H9 (cell line): Measurements from ENCODE around the gene SH3BP2. TPM values are rescaled to one million over a fixed set of nuclear protein-coding genes. Genes with fewer than 3 reads are reported as not detected.

ENCODE experiments used
- DNase-seq: peaks from one replicate; pipeline ENCODE4 v3.0.0-alpha.2; 2017
- H2AFZ ChIP-seq: one replicate; pipeline ENCODE4 v1.6.1; 2013; ENCODE audit warnings: mild to moderate bottlenecking, low read length, control low read depth, moderate library complexity
- H2AK5ac ChIP-seq: 2 replicates; pipeline ENCODE4 v1.6.1; 2013; ENCODE audit warnings: low read length, control low read depth, mixed read lengths; ENCODE audit not compliant: insufficient read length
- H2BK120ac ChIP-seq: one replicate; pipeline ENCODE4 v1.6.1; 2013; ENCODE audit warnings: low read depth, mild to moderate bottlenecking, low read length, control low read depth, inconsistent platforms; ENCODE audit not compliant: poor library complexity, severe bottlenecking
- H2BK12ac ChIP-seq: 2 replicates; pipeline ENCODE4 v1.6.1; 2013; ENCODE audit warnings: low read length, control low read depth, mixed read lengths, low read depth; ENCODE audit not compliant: insufficient read length
- H2BK15ac ChIP-seq: 2 replicates; pipeline ENCODE4 v1.6.1; 2013; ENCODE audit warnings: low read depth, low read length, control low read depth
- H2BK20ac ChIP-seq: one replicate; pipeline ENCODE4 v1.6.1; 2013; ENCODE audit warnings: low read depth, mild to moderate bottlenecking, low read length, control low read depth, inconsistent platforms; ENCODE audit not compliant: poor library complexity, severe bottlenecking
- H2BK5ac ChIP-seq: 2 replicates; pipeline ENCODE4 v1.6.1; 2013; ENCODE audit warnings: low read length, control low read depth, mixed read lengths; ENCODE audit not compliant: insufficient read length
- H3K14ac ChIP-seq: 2 replicates; pipeline ENCODE4 v1.6.1; 2013; ENCODE audit warnings: low read length, control low read depth; ENCODE audit not compliant: insufficient read depth
- H3K18ac ChIP-seq: 2 replicates; pipeline ENCODE4 v1.6.1; 2013; ENCODE audit warnings: low read depth, mild to moderate bottlenecking, mixed read lengths, low read length, control low read depth; ENCODE audit not compliant: insufficient read length
- H3K23ac ChIP-seq: 2 replicates; pipeline ENCODE4 v1.6.1; 2013; ENCODE audit warnings: low read length, control low read depth, mixed read lengths, low read depth; ENCODE audit not compliant: insufficient read length
- H3K23me2 ChIP-seq: 2 replicates; pipeline ENCODE4 v1.6.1; 2013; ENCODE audit warnings: low read depth, mild to moderate bottlenecking, mixed read lengths, low read length, control low read depth; ENCODE audit not compliant: insufficient read length, poor library complexity, severe bottlenecking
- H3K27ac ChIP-seq: 2 replicates; pipeline ENCODE4 v1.5.1; 2013; ENCODE audit warnings: low read length, control low read depth, mixed read lengths, low read depth; ENCODE audit not compliant: insufficient read length
- H3K27me3 ChIP-seq: 2 replicates; pipeline ENCODE4 v1.6.1; 2013; ENCODE audit warnings: low read length, control low read depth, inconsistent platforms; ENCODE audit not compliant: insufficient read depth
- H3K4ac ChIP-seq: 2 replicates; pipeline ENCODE4 v1.6.1; 2013; ENCODE audit warnings: low read depth, mild to moderate bottlenecking, control low read depth, inconsistent platforms, low read length, moderate library complexity
- H3K4me1 ChIP-seq: 2 replicates; pipeline ENCODE4 v1.6.1; 2013; ENCODE audit warnings: low read length, control low read depth, inconsistent platforms; ENCODE audit not compliant: insufficient read depth
- H3K4me2 ChIP-seq: 2 replicates; pipeline ENCODE4 v1.6.1; 2013; ENCODE audit warnings: low read length, control low read depth, mixed read lengths; ENCODE audit not compliant: insufficient read length, insufficient read depth
- H3K56ac ChIP-seq: 2 replicates; pipeline ENCODE4 v1.6.1; 2013; ENCODE audit warnings: low read depth, mild to moderate bottlenecking, mixed read lengths, low read length, control low read depth; ENCODE audit not compliant: insufficient read length
- H3K79me1 ChIP-seq: 2 replicates; pipeline ENCODE4 v1.6.1; 2013; ENCODE audit warnings: low read depth, mild to moderate bottlenecking, moderate library complexity, low read length, control low read depth, inconsistent platforms; ENCODE audit not compliant: insufficient read depth, poor library complexity, severe bottlenecking
- H3K79me2 ChIP-seq: 2 replicates; pipeline ENCODE4 v1.6.1; 2013; ENCODE audit warnings: low read length, control low read depth, inconsistent platforms; ENCODE audit not compliant: insufficient read depth
- H3K9ac ChIP-seq: 2 replicates; pipeline ENCODE4 v1.6.1; 2013; ENCODE audit warnings: low read length, control low read depth, mixed read lengths; ENCODE audit not compliant: insufficient read length; ENCODE audit errors: extremely low read depth
- H3K9me3 ChIP-seq: one replicate; pipeline ENCODE4 v1.6.1; 2013; ENCODE audit warnings: low read depth, low read length, inconsistent platforms; ENCODE audit not compliant: control insufficient read depth
- H3T11ph ChIP-seq: one replicate; pipeline ENCODE4 v1.6.1; 2013; ENCODE audit warnings: mild to moderate bottlenecking, low read length, control low read depth, inconsistent platforms
- H4K20me1 ChIP-seq: one replicate; pipeline ENCODE4 v1.6.1; 2013; ENCODE audit not compliant: control insufficient read depth, insufficient read length, insufficient read depth
- H4K5ac ChIP-seq: 2 replicates; pipeline ENCODE4 v1.6.1; 2013; ENCODE audit warnings: low read depth, mild to moderate bottlenecking, mixed read lengths, low read length, control low read depth; ENCODE audit not compliant: insufficient read length
- H4K8ac ChIP-seq: replicated peaks from 2 replicates; pipeline ENCODE4 v1.6.1; 2013; ENCODE audit warnings: low read length, control low read depth, mixed read lengths, low read depth; ENCODE audit not compliant: insufficient read length
- H4K91ac ChIP-seq: 2 replicates; pipeline ENCODE4 v1.6.1; 2013; ENCODE audit warnings: low read depth, mild to moderate bottlenecking, moderate library complexity, mixed read lengths, low read length, control low read depth; ENCODE audit not compliant: insufficient read length
- H3K27ac Mint-ChIP-seq, 3 experiments: 2 replicates in 2 of 3; 3 replicates in 1 of 3; pipeline ENCODE4 v1.8.0; 2020 to 2021; ENCODE audit warnings: mixed read lengths in 3 of 3, mild to moderate bottlenecking in 1 of 3, moderate library complexity in 1 of 3
- H3K27me3 Mint-ChIP-seq: 2 replicates; pipeline ENCODE4 v1.8.0; 2021; ENCODE audit warnings: low read depth, mild to moderate bottlenecking, moderate library complexity, mixed read lengths
- H3K36me3 Mint-ChIP-seq, 3 experiments: 2 replicates in 2 of 3; 3 replicates in 1 of 3; pipeline ENCODE4 v1.8.0; 2020 to 2021; ENCODE audit warnings: low read depth in 3 of 3, mixed read lengths in 3 of 3; ENCODE audit not compliant: insufficient read depth in 1 of 3
- H3K4me1 Mint-ChIP-seq, 2 experiments: 2 replicates each; pipeline ENCODE4 v1.8.0; 2020; ENCODE audit warnings: mixed read lengths in 2 of 2
- H3K4me3 Mint-ChIP-seq, 2 experiments: 2 replicates in 1 of 2; 3 replicates in 1 of 2; pipeline ENCODE4 v1.8.0; 2020 to 2021; ENCODE audit warnings: mild to moderate bottlenecking in 2 of 2, mixed read lengths in 2 of 2, moderate library complexity in 1 of 2
- H3K9me3 Mint-ChIP-seq, 2 experiments: 2 replicates in 1 of 2; 3 replicates in 1 of 2; pipeline ENCODE4 v1.8.0; 2020; ENCODE audit warnings: mild to moderate bottlenecking in 2 of 2, mixed read lengths in 2 of 2, moderate library complexity in 1 of 2
- WGBS: extraction: QIAGEN DNeasy Blood & Tissue Kit; methylation state at CpG from one replicate; pipeline ENCODE4 v1.1.7; 2013; ENCODE audit warnings: missing lambda C conversion rate, low lambda C conversion rate, mixed read lengths; ENCODE audit not compliant: insufficient read length; ENCODE audit errors: extremely low coverage; 5-methylcytosine and 5-hydroxymethylcytosine counted together
- total RNA-seq: library from RNA; stranded (reverse); gene quantifications from 2 replicates; pipeline ENCODE4 v1.2.1, GENCODE V29; 2021
- TF ChIP-seq, protein P1 (sequence below): fragments of 200-600 bp; sonication (generic); conservative IDR thresholded peaks from 3 replicates; pipeline ENCODE4 v1.8.0; 2021; ENCODE audit warnings: antibody characterized with exemption, mild to moderate bottlenecking

SH3BP2 gene
- total RNA-seq, 1 experiment from 2014 or later: 37.6 TPM

DNA sequence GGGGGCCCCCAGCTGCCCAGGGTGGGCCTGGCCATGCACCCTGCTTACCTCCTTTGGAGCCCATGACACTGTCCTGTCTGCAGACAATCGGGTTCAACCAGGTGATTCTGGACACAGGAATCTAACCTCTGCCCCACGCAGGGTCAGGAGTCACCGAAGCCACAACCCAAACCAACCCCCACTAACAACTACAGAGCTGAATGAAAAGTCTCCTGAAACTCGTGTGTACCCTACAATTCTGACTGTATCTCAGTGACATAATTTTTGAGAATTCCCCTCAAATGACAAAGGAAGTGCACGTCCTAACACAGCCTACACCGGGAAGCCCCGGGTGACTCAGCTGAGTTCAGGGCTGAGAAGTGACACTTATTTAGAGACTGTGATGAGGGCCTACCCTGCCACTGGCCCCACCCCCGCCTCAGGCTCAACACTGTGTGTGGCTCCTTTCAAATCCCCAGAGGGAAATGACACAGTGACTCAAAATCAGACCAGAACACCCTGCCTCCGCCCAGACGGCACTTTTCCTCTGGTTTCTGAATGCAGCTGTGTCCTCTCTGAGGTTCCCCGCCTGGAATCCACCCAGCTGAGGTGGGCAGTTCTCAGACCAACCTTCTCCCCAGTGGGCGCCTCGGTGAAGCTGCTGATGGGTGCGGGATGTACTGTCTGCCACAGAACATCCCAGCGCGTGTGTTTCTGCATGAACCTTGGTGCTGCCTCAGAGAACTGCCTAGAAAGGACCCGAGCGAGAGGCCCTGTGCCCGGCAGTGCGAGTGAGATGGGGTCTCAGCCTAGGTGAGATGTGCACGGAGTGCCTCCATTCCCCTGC, 46.7 kb upstream of the SH3BP2 start:
- Histone ChIP-seq H2BK120ac (no peak overlapping the region), H3K56ac (no peak overlapping the region), H3K4me1 (no peaks in the 10 kb centered on the region), H3K4me2 (no peak overlapping the region), H4K5ac (no peak overlapping the region), H2AK5ac (no peak overlapping the region), H3K4ac (no peak overlapping the region), H3K79me2 (0 out of 2 replicates have a peak, but pooled peaks cover 2% of the 10 kb centered on the region), H2BK12ac (no peak overlapping the region), H2BK20ac (no peak overlapping the region), H3K18ac (no peak overlapping the region), H2BK5ac (no peak overlapping the region), H3K9ac (no peak overlapping the region), H3K27me3 (no peaks in the 10 kb centered on the region), H4K8ac (no peak overlapping the region), H3T11ph (no peak overlapping the region), H3K14ac (no peak overlapping the region), H2BK15ac (no peak overlapping the region), H3K23ac (no peak overlapping the region), H3K27ac (no peak overlapping the region), H4K20me1 (no peaks in the 10 kb centered on the region), H4K91ac (no peak overlapping the region), H3K23me2 (no peaks in the 10 kb centered on the region), H3K9me3 (no peaks in the 10 kb centered on the region), H2AFZ (no peak overlapping the region), H3K79me1 (peaks cover 4% of the 10 kb centered on the region)
- peaks cover 25 to 58% (median 51%) of the 10 kb centered on the region in 3 experiments; a peak in 6 of 7 replicates for H3K36me3 Mint-ChIP-seq
- H3K9me3 Mint-ChIP-seq: no peaks in the 10 kb centered on the region
- TF ChIP-seq, protein P1, sequence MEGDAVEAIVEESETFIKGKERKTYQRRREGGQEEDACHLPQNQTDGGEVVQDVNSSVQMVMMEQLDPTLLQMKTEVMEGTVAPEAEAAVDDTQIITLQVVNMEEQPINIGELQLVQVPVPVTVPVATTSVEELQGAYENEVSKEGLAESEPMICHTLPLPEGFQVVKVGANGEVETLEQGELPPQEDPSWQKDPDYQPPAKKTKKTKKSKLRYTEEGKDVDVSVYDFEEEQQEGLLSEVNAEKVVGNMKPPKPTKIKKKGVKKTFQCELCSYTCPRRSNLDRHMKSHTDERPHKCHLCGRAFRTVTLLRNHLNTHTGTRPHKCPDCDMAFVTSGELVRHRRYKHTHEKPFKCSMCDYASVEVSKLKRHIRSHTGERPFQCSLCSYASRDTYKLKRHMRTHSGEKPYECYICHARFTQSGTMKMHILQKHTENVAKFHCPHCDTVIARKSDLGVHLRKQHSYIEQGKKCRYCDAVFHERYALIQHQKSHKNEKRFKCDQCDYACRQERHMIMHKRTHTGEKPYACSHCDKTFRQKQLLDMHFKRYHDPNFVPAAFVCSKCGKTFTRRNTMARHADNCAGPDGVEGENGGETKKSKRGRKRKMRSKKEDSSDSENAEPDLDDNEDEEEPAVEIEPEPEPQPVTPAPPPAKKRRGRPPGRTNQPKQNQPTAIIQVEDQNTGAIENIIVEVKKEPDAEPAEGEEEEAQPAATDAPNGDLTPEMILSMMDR: no peak
- no peak overlapping the region for H3K4me3 Mint-ChIP-seq
- no peak overlapping the region; a peak in 1 of 7 replicates for H3K27ac Mint-ChIP-seq
- WGBS: no CpG with 5 or more reads among the region's 21 CpGs
- no peaks in the 10 kb centered on the region for H3K27me3 Mint-ChIP-seq
- DNase-seq: no peak
- no peaks in the 10 kb centered on the region for H3K4me1 Mint-ChIP-seq
